ENCODE data around the gene PRSS22.

PRSS22 gene

DNA sequence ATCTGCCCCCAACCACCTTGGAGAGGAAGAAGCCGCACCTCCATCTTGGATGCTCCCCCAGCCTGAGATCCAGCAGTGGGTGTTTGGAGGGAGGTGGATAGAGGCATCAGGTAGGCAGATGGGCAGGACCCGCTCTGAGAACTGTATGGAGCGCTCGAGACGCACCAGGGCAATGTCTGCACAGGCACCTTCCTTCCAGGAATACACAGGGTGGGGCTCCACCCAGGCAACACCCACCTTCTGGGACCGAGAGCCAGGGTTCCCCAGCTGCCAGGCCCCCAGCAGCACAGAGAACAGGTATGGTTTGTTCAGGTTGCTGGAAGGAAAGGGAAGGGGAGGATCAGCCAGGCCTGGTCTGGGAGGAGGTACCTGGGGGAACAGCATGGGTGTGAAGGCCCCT lies 2.4 kb downstream of the PRSS22 start:
- intact Hi-C loops (cut with DNase I): no loop called here
- DNase-seq: peak in 2 of 10 donors; percentile 10 to 59

DNA sequence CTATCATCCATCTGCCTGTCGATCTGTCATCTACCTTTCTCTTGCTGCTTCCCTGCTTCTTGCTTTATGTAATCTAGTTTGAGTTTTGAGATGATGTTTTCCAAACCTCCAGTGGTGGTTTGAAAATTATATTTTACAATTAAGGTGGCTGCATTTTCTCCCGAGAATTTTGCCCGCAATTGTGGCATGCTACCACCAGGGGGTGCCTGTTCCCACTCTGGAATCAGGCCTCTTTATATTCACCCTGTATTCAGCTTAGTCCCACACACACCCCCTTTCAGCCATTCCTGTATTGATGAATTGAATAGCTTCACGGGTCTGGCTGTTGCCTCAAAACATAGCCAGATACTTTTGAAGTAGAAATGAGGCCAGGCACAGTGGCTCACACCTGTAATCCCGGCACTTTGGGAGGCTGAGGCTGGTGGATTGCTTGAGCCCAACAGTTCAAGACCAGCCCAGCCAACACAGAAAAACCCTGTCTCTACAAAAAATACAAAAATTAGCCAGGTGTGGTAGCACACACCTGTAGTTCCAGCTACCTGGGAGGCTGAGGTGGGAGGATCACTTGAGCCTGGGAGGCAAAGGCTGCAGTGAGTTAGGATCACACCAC lies 3.2 kb downstream of the PRSS22 start:
- DNase-seq: no peak
- intact Hi-C loops (cut with DNase I): no loop called here

DNA sequence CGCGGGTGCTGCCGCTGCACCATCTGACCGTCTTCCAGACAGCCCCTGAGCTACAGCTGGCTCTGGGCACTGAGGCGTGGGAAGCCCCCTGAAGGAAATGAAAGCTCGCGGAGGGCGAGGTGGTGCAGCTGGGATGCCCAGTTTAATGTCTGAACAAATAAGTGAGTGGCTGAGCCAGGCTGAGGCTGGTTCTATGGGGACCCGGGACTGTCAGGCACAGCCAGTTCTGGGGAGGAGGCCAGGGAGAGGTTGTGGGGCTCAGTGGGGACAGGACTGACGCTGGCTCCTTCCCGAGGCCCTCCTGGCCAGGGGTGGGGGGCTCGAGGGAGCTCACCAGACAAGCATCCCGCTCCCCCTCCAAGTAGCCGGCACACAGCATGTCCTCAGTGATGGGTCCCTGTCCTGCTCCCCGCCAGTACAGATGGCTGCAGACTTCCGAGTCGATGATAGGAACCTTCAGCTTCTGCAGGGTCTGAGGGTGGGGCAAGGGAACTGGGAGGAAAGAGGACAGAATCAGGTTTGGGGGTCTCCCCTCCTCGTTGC lies 4.4 kb downstream of the PRSS22 start:
- peak in 1 of 10 donors; percentile 46 for DNase-seq
- intact Hi-C loops (cut with DNase I): no loop called here

DNA sequence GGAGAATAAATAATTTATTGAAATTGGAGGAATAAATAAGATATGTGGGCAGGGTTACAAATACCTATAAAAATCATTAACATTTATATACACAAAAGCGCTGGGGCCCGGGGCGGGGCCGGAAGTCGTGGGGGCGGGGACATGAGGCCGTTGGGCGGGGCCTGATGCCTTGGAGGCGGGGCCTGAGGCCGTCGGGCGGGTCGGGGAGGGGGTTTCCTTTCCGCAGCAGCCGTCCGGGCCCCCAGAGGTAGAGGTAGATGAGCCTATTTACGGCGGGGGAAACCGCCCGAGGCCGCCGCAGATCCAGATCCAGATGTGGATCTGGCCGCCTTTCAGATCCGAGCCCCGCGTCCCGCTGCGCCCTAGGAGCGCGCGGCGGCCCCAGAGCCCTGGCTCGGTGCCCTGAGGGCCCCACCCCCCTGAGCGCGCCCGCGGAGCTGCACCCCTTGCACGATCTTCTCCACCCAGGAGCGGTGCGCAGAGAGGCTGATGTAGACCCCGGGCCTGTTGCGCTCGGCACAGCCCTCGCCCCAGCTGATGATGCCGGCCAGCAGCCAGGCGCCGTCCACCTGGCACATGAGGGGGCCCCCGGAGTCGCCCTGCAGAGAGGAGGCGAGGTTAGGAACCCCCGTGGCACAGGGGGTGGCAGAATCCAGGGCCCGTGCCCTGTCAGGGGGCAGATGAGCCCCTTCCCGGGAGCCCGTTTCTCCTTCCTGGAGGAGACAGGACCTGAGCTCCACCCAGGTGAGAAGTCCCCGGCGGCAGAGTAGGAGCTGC lies 5.1 kb downstream of the PRSS22 start:
- intact Hi-C loops (cut with DNase I): no loop called here
- DNase-seq: peak in 1 of 10 donors; percentile 64

DNA sequence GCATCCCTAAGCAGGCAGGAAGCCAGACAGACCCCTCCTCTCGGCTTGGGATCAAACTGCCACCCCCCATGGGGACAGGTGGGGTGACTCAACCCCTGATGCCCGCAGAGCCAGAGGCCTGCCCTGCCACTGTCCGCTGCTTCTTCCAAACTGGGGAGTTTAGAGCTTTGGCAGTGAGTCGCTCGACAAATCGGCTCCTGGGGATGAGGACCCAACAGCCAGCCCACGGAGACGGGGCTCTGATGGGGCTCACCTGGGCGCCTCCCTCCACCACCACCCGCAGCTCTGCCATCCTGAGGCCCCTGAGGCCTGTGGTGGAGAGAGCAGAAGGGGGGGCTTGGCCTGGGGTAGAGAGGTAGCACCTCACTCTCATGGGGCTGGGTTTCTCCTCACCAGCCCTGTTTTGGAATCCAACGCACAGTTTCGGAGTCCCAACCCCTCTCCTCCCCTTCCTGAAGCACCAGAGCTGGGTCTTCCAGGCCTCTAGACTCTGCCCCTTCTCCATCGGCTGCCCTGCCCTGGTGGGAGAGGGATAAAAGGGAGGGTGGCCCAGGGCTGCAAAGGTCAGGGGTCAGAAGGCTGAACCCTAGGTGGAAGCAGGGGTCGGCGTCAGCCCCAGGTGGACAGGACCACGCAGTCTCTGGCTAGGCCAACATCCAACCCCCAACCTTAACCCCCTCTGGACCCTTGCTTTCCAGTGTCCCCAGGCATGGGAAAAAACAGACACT lies 5.8 kb downstream of the PRSS22 start:
- intact Hi-C loops (cut with DNase I): no loop called here
- peak in 1 of 10 donors; percentile 66 for DNase-seq

DNA sequence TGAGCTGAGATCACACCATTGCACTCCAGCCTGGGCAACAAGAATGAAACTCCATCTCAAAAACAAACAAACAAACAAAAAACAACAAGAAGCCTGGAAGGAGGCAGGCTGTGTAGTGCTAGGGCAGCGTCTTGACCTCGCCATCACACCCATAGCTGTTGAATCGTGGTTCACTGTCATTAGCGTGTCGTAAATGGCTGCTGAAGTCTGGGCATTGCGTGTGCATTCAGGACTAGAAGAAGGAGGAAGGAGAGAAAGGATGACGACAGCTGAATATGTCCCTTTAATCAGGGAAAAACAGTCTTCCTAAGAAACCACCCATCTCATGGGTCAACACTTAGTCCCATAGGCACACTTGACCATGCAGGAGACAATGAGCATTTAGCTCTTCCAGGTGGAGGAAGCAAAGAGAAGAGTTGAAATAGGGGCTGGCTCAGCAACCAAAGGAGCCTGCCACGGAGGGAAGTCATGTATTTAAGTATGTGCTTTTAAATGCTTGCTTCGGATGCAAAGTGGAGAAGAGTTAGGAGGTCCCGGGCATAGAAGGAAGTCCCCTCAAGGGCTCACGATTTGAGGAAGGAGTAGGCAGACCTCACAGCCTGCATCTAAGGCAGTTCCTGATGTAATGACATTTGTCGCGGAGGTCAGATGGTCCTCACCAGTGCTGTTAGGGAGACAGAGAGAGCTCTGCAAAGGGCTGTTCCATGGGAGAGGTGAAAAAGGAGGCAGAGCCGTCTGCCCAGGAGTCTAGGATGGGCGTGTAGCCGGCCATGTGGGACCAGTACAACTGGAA lies 8.8 kb downstream of the PRSS22 start:
- DNase-seq: no peak
- intact Hi-C loops (cut with DNase I): no loop called here

DNA sequence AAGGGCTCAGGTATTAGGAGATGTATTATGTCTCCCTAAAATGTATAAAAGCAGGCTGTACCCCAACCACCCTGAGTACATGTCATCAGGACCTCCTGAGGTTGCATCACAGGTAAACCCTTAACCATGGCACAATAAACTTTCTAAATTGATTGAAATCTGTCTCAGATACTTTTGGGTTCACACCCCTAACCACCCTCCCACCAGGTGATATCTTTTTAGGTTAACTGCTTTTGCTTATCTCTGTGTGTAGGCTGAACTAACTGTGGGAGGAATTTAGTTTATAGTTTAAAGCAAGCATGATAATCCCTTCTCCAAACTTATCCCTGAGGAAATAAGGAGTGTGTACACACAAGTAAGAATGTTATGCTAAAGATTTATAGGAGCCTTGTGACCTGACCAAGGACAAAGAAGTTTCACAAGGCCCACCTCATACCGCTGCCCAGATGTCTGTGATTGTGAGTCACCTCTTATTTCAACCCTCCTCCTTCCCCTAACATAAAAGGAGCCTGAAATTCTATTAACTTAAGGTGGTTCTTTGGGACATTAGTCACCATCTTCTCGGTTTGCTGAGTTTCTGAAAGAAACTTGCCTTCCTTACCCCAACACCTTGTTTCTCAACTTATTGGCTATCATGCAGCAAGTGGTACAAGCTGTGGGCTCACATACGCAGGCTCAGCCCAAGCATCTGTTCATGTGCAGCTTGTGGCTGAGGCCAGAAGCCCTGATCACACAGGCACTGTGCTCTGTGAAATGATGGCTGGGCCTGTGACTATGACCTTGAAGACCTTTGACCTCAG lies 11.3 kb downstream of the PRSS22 start:
- DNase-seq: no peak
- intact Hi-C loops (cut with DNase I): no loop called here

DNA sequence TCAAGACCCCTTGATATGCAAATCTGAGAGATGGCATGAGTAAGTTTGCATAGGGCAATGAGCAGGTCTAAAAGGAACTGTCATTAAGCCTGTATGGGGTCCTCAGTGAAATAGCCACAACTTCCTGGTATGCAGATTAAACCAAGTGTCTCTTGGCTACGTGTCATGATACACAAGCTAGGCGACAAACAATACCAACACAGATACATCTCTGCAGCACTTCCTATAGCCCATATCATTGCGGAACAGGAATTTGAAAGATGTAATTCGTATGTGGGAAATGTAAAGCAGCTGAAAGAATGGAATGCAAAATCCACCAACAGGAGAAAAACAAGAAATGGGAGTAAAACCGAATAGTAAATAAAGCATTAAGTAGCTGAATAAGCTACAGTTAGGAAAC lies 12.9 kb downstream of the PRSS22 start:
- DNase-seq: no peak
- intact Hi-C loops (cut with DNase I): no loop called here

DNA sequence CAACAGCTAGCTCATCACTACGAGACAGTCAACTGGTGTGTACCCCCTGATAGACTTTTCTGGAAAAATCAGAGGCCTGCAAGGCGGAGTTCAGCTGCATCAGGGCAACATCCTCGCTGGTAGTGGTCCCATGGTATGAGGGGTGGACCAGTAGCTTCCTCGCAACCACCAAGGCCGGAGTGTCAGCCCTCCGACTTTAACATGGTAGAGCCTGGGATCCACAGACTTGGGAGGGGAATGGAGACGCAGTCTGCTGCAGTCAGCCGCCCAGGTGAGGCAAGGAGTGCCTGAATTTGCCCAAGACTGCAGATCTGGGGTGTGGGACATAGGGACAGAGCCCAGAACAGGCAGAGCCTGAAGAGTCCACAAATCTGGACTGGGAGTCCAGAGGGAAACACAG lies 14.4 kb downstream of the PRSS22 start:
- DNase-seq: peak in 3 of 10 donors; percentile 35 to 56 (median 52)

DNA sequence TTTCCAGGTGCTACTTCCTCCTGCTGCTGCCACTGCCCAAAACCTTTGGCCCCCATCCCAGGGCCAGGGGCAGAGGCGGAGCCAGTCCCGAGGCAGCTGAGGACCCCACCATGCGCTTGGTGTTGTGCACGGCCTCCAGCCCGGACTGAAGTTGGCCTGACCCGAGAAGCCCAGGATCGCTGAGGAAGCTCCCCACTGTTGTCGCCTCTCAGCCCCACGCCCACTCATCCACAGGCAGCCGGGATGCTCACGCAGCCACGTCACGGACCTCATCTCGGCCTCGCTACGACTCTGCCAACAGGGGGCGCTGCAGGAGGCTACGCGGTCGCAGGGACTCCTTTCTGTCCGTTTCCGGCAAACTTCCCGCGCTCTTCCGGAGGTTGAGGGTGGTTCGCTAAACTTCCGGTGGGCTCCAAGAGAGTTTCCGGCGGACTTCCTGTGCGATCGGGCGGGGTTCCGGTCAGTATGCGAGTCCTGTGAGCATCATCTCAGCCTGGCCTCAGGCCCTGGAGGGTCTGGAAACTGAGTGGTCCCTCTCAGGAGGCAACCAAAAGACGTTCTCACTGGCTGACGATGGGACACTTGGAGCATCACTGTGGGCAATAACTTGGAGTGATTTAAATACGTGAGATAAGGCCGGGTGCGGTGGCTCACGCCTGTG lies 15.5 kb downstream of the PRSS22 start:
- intact Hi-C loops (cut with DNase I): no loop called here

More for the DNA sequence above, 14.4 kb downstream of the PRSS22 start:
- intact Hi-C loops (cut with DNase I): no loop called here

DNA sequence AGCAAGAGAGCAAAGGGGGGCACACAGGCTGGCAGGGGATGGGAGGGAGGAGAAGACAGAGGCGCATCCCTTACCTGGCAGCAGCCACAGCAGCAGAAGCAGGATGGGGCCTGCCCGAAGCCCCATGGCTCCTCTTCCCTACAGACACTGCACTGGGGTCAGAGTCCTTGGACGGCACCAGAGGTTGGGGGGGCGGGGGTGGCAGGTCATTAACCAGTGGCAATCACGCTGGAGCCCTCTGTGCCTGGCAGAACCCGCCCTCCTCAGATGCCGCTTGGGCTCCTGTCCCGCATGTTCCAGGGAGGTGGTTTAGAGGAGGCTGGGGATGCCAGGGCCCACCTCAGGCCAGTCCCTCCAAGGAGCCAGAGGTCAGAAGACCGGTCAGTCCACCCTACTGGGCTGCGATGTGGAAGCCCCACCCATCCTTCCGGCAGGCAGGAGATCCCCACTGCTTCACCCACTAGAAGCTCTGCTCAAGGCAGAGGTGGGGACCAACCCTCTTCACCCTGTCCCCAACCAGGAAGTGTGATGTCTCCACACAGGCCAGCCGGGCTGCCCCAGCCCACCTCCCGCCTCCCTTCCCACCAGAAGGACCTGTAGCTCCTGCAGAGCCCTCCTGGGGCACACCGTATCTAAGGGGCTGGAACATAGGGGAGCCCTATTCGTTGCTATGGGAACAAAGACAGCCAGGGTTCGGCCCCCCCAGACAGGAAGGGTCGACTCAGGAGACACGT lies 16.2 kb downstream of the PRSS22 start:
- peak in 3 of 10 donors; percentile 37 to 72 (median 64) for DNase-seq
- intact Hi-C loops (cut with DNase I): no loop called here

More for the DNA sequence above, 15.5 kb downstream of the PRSS22 start:
- DNase-seq: peak in 4 of 10 donors; percentile 60 to 90 (median 79)

DNA sequence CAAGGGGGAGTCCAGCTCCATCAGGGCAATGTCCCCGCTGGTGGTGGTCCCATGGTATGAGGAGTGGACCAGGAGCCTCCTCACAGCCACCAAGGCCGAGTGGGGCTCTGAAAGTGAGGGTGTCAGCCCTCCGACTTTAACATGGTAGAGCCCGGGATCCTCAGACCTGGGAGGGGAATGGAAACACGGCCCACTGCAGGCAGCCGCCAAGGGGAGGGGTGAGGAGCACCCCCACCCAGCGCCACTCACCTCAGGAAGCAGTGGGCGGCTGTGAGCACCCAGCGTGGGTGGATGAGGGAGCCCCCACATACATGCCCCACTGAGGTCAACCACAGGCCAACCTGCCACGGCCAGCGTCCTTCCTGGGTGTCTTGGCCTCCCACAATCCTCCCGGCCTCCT lies 17.1 kb downstream of the PRSS22 start:
- DNase-seq: peak in 3 of 10 donors; percentile 43 to 72 (median 50)
- intact Hi-C loops (cut with DNase I): no loop called here

DNA sequence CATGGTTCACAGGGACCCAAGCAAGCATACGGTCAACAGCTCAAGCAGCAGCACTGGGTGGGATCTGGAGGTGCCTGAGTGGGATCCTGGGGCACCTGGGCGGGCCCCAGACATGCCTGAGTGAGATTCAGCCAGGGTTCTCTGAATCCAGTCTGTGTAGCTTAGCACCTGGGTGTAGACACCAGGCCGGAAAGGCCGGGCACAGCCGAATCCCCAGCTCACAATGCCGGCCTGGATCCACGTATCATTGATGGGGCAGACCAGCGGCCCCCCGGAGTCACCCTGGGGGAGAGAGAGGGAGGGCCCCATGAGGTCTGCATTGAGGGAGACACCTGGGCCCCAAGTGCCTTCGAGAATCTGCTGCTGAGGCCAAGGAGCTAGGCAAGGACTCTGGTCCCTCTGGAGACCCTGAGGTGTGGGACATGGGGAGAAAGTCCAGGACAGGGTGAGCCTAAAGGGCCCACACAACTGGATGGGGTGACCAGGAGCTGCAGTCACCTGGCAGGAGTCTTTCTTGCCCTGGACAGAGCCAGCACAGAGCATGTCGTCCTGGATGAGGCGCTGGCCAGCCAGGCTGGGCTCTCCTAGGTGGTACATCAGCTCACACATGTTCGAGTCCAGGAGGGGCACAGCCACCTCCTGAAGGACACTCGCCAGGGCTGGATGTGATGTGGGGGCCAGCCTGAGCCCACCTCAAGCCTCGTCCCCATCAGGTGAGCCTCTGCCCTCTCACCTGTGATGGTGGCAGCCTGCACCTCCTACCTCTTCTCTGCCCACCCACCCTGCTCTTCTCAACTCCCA lies 18.1 kb downstream of the PRSS22 start:
- DNase-seq: peak in 3 of 10 donors; percentile 42 to 70 (median 55)
- intact Hi-C loops (cut with DNase I): no loop called here

DNA sequence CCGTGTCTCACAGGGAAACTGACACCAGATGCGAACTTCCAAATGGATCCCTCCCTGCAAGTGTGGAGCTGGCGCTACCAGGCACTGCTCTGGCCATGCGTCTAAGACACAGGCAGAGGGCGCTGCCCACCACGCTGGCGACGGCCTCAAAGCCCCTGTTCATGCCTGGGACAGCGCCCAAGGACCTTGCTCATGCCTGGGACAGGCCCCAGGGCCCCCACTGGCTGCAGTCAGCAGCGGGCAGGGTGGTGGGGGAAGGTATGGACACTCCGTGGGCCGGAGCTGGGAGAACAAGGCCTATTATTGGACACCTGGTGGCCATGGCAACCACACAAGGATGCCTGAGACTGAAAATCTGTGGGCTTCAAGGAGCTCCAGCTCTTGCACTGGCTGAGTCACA lies 19.0 kb downstream of the PRSS22 start:
- intact Hi-C loops (cut with DNase I): no loop called here
- peak; percentile 54 to 97 (median 70) for DNase-seq

DNA sequence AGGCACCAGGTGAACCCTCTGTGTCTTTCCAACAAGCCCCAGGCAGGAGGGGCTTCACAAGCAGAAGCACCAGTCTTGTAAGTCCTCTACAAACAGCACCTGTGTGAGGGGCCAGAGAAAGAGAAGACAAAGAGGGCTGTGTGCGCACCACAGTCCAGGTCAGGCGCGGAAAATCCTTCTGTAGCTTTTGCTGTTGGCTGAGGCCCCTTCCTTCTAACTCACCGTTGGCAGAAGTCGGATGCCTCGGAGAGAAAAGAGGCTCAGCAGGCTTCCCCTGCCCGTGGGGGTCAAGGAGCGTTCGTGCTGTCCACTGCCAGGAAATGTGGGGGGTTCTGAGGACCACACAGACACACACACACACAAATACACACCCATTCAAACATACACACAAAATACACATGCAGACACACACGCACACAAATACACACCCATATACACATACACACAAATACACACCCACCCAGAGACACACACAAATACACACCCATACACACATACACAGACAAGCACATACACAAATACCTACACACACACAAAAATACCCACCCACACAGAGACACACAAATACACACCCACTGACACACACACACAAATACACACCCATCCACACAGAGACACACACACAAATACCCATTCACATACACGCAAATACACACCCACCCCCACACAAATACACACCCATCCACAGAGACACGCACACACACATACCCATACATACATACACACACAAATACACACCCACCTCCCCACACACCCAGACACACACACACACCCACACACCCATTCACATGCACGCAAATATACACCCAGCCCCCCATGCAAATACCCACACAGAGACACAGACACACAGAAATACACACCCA lies 21.1 kb downstream of the PRSS22 start:
- peak in 3 of 10 donors; percentile 29 to 52 (median 48) for DNase-seq
- intact Hi-C loops (cut with DNase I): no loop called here

All from posterior cingulate gyrus (tissue), 11 donors.